GM19397 (cell line): Measurements from ENCODE around the gene ADGRL3.

Experiments used
- ATAC-seq: cut with Tn5 transposase; IDR thresholded peaks from one replicate; pipeline ENCODE4 v1.9.1; 2021; ENCODE audit warnings: mild to moderate bottlenecking, moderate library complexity; ENCODE audit not compliant: unreplicated experiment

The ADGRL3 gene

DNA sequence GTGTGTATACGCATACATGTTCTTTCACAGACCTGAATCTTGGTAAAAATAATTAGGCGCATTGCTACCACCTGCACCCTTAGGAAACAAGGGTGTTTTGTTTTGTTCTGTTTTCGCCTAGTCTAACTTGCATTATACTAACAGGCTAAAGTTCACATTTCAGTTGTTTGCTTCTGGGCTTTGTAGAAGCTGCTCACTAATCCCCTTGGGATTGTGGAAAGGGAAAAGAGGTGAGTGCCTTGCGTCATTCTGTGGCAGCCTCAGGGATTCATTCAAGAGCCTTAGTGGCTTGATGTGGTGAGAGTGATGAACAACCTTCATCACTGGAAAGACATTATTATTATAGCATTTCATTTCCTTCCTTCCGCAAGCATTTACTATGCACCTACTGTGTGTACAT, 331.1 kb downstream of the ADGRL3 start:
- no peak for ATAC-seq

DNA sequence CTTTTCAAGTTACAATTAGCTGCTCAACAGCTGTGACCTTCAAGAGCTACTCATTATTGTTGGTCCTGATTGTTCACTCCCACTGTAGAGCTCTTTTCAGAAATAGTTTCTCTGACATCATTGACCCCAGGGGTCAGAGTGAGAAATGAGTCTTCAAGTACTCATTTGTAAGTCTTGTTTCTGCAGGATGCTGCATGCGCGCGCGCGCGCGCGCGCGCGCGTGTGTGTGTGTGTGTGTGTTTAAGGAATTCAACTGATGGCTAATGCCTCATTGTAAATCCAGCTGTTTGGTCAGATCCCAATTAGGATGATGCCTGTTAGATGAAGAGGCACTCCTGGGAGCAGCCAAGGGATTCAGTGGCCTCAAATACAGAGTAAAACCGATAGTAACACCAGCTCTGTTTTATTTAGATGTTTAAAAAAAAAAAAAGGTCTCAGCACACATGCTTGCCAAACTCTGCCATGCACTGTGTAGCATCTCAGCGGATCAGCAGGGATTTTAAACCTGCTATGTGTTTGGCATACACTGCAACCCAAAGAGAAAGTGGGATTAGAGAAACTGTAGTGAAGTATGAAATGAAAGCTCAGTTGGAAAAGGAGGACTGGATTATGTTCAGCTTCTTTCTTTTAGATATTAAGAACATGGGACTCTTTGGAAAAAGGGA, 332.3 kb downstream of the ADGRL3 start:
- ATAC-seq, result no peak

DNA sequence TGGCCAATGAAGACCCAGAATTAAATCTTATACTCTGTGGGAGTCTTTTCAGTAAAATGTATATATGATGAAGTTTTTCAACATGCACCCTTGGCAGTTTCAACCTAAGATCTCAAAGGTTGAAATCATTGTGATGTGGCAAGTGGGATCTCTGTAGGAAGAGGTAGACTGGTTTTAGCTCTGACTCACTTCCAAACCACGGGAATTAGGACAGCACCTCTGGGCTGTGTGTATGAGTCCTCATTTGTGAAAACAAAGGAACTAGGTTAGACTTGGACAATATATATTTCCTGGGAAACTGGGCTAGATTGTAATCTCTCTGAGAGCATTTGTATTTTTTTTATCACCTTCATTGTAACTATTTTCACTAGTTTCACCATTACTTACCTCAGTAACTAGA, 333.0 kb downstream of the ADGRL3 start:
- no peak for ATAC-seq

DNA sequence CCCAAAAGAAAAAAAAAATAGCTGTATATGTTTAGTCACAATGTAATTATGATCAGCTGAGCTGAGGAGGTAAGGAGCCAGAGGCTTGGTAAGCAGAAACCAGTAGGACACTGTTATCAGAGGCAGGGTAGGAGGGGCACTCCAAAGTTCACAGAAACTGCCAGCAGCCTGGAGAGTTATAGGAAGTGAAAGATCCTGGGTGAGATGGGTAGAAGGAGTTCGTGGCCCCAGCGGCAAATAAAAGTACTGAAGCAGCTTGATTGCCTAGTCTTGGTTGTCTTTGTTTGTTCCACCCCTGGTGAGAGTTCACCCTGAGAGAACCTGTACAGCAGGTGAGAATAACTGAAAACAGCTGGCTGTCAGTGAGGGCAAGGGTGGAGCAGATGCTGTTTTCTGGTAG, 340.8 kb downstream of the ADGRL3 start:
- no peak for ATAC-seq

DNA sequence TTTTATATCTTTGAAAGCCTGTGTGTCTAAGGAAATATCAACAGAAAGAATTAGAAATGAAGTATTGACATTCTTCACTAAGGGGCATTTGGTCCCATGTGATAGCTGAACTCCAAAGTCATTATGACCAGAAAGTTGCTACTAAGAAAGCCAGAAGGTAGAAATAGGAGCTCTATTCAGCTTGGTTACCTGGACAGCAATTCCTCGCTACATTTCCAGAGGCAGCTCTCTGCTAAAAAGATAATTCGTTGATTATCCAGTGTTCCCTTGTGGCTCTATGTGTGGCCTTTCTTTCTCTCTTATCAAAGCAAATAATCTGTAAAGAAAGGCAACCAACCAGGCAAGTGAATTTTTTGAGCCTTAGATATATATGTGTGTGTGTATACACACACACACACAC, 341.3 kb downstream of the ADGRL3 start:
- ATAC-seq, result no peak

DNA sequence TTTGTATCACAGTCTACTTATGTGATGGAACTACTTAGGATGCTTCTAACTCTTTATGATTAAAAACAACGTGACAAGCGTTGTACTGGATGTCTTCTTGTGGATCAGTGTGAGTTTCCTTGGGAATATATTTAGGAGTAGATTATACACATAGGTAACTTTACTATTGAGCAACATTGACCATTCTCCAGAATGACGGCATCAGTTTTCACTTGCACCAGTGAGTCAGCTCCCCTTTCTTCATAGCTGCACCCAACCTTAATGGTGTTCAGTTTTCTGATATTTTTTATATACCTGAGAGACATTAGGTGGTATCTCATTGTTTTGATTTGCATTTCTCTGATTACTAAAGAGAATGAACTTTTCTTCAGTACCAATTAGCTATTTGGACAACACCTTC, 343.9 kb downstream of the ADGRL3 start:
- no peak for ATAC-seq

DNA sequence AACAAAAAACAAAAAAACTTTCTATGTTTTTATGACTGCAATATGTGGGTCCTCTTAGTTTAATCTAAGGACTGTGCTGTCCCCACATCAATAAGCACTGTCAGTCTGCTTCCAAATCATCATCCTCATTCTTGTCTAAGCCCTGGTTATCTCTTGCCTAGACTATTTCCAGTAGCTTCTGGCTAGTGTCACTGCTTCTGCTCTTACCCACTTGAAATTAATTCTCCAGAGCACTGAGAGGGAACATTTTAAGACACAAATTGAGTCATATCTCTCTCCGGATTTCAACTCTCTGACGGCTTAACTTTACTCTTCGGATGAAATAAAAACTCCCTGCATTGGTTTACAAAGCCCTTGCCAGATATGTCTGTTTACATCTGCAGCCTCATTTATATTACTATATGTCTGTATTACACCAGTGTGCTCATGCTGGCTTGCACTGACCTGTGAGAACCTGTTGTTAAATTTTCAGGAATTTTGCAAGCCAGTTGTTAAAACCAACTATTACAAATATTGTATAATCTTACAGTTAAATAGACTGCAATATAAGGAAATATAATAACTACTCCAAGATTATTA, 345.9 kb downstream of the ADGRL3 start:
- no peak for ATAC-seq

DNA sequence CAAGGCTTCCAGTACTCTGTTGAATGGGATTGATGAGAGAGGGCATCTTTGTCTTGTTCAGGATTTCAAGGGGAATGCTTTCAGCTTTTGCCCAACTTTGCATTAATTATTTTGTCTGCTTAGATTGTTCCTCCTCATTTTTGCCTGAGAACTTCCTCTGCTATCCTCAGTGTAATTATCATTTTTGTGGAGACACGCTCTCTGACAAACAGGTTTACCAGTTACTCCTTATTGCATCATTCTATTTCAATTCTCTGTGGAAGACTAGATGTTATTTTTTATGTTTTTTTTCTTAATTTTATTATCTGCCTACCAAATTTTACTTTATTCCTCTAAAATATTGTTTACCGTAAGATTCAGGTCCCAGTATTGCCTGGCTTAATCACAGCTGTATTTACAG, 349.2 kb downstream of the ADGRL3 start:
- no peak for ATAC-seq

DNA sequence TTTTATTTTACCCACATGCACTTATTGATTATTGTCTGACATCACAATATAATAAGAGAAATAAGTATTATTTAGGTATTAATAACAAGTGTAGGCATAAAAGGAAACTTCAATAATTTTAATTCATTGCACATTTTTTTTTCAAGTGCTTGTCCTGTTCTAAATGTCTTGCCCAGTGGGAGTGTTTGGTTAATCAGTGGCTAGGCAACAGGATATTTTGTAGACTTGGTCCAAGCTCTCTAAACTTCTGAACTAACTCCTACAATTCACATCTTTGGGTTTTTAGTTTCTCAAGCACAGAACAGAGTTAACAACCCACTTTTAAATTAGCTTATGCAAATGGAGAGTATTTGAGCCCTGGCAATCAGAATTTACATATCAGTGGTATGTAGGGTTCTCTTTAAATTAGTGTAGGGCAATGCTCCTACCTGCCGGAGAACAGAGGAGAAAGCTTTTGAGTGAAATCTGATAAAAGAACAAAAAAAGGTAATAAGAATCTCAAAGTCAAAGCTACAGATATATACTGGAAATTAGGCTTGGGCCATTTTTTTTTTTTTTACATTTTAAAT, 353.5 kb downstream of the ADGRL3 start:
- ATAC-seq, result no peak

DNA sequence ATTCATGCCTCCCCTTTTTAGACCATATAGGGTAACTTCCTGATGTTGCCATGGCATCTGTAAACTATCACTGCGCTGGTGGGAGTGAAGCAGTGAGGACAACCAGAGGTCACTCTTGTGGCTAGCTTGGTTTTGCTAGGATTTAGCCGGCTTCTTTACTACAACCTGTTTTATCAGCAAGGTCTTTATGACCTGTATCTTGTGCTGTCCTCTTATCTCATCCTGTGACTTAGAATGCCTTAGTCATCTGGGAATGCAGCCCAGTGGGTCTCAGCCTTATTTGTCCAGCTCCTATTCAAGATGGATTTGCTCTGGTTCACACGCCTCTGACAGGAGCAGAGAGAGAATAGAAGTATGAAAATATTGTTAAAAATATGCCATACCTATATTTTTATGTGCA, 355.7 kb downstream of the ADGRL3 start:
- no peak for ATAC-seq

DNA sequence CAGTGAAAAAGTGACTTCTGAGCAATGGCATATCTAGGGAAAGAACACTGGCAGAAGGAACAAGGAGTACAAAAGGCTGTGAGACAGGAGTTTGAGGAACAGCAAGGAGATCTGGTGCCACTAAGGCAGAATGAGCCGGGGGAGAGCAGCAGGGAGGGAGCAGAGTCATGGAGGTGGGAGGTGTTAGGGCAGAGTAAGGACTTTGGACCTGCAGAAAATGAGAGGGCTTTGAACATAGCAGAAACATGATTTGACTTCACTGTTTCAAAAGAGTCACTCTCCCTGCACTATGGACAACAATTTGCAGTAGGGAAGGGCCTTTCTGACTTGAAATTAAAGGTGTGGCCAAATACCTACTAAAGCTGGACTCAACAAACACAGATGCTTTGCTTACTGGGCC, 356.2 kb downstream of the ADGRL3 start:
- no peak for ATAC-seq

DNA sequence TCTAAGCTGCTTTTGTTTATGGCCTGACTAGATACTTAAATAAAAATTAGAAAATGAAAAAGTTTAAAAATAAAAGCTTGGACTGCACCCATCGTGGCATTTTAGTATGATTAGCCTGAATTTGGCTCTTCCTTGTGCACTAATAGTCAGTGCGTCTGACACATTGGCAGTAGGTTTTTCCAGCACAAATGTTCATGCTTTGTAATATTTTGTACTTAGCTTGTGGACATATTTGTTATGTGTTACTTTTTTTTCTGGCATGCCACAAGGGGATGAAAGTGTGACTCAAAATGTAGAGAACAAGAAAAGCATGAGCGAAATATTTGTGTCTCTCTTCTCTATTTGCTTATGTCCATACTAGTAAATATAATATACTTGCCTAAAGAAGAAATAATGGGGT, 359.3 kb downstream of the ADGRL3 start:
- no peak for ATAC-seq

DNA sequence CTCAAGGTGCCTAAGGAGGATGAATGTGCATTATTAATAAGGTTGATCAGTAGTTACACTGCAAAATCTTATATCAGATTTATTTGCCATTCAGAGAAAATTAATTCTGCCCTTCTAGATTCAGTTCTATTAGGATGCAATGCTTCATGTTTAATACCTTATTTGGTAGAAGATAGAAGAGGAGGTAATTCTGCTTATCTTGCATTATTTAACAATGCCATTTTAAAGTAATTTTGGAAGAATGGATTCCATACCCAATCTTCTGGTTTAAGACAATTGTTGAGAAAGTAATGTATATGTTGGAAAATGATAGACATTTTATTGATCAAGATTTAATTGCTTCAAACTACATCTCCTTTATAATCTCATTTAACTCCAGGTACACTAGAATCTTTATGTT, 360.9 kb downstream of the ADGRL3 start:
- no peak for ATAC-seq

DNA sequence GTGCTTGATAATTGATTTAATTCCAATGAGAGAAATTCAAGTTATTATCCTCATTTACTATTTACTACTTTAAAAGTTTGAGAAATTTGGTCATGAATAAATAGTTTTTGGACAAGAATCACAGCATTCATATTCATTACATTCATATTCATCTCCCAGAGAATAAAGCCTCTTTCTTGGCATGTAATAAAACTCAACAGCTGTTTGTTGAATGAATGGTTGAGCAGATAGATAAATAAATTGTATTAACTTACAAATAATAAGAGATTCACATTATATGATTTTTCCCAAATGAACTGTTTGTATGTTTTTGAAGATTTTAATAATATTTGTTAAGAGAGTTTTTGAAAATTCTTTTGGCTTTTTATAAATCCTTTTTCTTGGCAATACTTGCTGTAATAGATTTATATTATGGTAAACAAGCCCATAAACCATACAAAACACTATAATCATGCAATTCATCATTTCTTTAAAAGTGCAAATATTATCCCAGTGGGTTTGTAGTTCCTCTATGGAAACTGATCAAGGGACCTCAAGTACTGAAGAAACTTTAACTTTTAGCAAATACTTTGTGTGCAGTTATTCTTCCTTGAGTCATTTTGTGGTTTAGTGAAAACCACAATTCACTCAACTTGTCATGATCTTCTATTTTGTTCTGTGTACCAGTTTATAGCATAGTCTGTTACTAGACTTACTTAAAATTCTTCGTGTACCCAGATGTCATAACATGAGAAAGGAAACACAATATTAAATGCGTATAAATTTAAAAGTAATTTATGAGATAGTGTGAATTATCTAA, 371.8 kb downstream of the ADGRL3 start:
- ATAC-seq, result no peak

DNA sequence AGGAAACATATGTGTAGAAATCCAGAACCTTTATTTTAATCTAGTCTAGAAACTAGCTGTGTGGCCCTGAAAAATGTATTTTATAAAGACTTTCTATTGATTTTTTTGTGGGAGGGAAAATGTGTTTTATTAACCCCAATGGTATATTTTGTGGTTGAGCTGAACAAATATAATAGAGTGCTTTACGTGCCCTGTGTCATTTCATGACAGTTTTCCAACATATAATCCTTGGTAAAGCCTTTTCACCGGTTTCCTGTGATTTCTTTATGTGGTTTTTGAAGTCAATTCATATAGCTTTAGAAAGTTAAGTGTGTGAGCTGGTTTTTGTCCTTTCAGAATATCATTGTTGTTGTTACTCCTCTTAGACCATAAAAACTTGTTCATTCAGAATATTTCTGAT, 375.7 kb downstream of the ADGRL3 start:
- ATAC-seq, result no peak

DNA sequence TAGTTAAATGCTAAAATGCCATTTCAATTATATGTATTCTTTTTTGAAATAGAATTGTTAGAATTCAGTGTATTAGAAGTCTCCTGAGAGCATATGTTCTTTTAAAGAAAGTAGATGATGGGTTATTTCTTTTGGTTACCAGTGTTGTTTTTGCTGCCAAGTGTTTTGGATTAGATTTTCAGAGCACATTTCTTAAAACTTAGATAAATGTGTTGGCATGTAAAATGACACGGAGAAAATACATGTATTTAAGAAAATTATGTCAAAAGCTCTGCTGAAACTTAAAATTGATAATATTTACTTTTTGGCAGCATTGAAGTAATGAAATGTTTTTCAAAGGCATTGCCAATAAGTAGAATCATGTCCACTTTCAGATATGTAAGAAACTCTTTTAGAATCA, 379.7 kb downstream of the ADGRL3 start:
- ATAC-seq, result no peak

DNA sequence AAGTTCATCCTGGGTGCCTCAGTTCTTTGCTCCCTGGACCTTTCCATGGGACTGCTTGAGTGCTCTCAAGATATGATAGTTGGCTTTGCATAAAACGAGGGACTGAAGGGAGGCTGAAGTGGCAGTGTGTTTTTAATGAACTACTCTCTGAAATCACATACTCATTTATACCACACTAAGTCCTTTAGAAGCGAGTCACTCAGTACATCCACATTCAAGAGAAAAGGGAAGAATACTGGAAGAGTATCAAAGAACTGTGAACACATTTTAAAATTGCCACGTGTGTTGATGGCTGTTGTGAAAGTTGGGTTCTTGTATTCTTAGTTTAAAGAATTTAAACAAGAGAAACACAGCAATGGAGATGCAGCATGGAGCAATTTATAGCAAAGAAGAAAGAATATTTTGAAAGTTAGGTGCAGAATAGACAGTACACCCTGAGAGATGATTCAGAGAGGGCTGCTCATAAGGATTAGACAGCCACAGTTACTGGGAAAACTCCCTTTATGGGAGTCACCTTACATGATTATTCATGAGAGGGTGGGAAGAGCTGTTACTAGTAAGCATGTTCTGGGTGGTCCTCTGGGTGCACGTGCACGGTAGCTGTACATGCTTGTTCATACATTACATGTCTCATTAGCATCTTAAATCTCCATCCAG, 380.7 kb downstream of the ADGRL3 start:
- no peak for ATAC-seq

DNA sequence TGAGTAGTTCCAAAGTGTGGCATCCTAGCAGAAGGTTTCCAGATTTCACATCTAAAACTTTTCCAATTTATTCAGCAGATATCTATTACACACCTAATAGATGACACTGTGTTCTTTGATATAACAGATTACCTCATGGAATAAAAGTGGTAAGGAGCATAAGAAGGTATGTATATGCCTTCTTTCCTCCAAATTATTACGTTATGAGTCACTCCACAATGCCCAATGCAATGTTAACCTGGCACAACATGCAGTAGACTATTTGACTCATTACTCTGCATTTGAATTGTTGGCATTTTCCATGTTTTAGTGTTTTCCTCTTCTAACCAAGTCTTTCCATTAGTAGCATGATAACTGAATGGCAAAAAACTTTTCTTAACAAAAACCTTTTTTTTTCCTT, 383.6 kb downstream of the ADGRL3 start:
- ATAC-seq, result no peak

DNA sequence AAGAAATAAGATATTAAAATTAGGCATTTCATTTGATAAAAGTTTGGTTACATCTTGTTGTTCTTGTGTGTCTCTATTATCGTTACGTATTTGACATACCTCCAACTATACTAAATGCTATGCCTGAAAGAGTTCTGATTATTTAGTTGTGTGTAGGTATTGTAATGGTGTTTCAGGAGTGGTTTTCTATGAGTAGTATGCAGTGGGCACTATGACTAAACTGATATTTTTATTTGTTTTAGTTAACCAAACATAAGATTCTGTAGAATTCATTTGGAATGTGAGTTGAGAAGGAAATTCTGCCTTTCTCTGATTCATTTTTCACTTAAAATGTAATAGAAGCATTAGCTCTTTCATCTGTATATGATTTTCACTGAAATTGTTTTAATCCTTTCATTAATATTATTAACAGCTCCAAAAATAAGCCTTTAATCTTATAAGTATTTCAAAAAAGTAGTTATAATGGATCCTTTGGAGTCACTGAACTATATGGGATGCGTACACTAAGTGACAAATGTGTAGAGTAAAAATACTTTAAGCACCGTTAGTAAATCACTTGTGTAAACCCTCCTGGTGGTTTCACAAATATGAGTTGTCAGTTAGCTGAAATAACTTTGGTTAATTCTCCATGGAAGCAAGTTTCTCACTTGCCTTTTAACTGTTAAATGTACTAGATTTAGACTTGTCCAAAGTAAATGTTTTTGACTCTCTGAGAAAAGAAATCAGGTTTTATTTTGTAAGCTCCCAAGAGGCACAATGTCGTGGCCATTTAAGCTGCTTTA, 388.7 kb downstream of the ADGRL3 start:
- ATAC-seq, result no peak

DNA sequence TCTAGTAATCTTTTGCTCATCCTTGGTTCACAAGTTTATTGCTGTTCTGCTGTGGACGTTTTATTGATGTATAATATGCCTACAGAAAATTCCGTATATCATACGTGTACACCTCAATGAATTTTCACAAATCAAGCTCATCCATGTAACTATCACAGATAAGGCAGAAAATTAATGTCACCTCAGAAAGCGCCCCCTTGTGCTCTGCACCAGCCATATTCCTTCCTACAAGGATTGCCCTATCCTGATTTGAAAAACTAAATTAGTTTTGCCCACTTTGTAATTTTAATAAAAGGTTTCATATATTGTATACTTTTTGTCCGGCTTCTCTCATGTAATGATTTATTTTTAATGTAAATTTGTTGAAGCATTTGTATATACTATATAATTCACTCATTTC, 390.8 kb downstream of the ADGRL3 start:
- ATAC-seq, result no peak
